ENCODE measurements around the gene RTEL1.
"Not testable (repeated sequence)": the region's sequence is repeated elsewhere in the genome, so short reads cannot be mapped to it uniquely, and the experiment has no call there.

The RTEL1 gene

GRCh38 chr20:63667858-63668257, 9.7 kb downstream of the RTEL1 start:
- no peak for TF ChIP-seq CTCF (IDR thresholded peaks at IDR 0.05)
- Histone ChIP-seq H3K79me2 (peaks cover 4% of the 10 kb centered on the region), H3K9ac (no peak overlapping the region), H3K27me3 (ENCODE audit: control insufficient read depth, insufficient read depth, low read length) (no peaks in the 10 kb centered on the region), H3K4me3 (ENCODE audit: low read depth, low read length) (no peak overlapping the region), H3K36me3 (ENCODE audit: control insufficient read depth, insufficient read depth, low read length) (no peaks in the 10 kb centered on the region), H3K4me1 (no peaks in the 10 kb centered on the region), H3K27ac (no peak overlapping the region), H3K9me3 (ENCODE audit: control insufficient read depth, low read length) (no peaks in the 10 kb centered on the region), H3K4me2 (ENCODE audit: low read length) (no peak overlapping the region), H2AFZ (no peak overlapping the region)

- H3K79me2 ChIP-seq: peaks cover 4% of the 10 kb centered on the region
- H3K4me1 ChIP-seq: no peaks in the 10 kb centered on the region
- TF ChIP-seq CTCF (IDR thresholded peaks at IDR 0.05): no peak
- no peak overlapping the region for H3K4me3 ChIP-seq (ENCODE audit: low read depth, low read length)
- H2AFZ ChIP-seq: no peak overlapping the region
- no peak overlapping the region for H3K27ac ChIP-seq
- H3K9me3 ChIP-seq (ENCODE audit: control insufficient read depth, low read length): no peaks in the 10 kb centered on the region
- no peaks in the 10 kb centered on the region for H3K36me3 ChIP-seq (ENCODE audit: control insufficient read depth, insufficient read depth, low read length)
- no peak overlapping the region for H3K9ac ChIP-seq
- no peaks in the 10 kb centered on the region for H3K27me3 ChIP-seq (ENCODE audit: control insufficient read depth, insufficient read depth, low read length)
- no peak overlapping the region for H3K4me2 ChIP-seq (ENCODE audit: low read length)
These were observed 10.2 kb downstream of the RTEL1 start for GRCh38 chr20:63668351-63668750.

DNA sequence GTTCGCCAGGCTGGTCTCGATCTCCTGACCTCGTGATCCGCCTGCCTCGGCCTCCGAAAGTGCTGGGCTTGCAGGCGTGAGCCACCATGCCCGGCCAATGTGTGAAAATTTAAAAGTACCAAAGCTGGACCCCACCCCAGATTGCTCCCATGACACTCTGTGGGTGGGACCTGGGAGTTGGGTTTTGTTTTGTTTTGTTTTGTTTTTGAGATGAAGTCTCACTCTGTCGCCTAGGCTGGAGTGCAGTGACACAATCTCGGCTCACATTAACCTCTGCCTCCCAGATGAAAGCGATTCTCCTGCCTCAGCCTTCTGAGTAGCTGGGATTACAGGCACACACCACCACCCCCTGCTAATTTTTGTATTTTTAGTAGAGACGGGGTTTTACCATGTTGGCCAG, 13.6 kb downstream of the RTEL1 start:
- H3K36me3 ChIP-seq (ENCODE audit: control insufficient read depth, insufficient read depth, low read length); H3K79me2 ChIP-seq; H3K27me3 ChIP-seq (ENCODE audit: control insufficient read depth, insufficient read depth, low read length); H3K4me2 ChIP-seq (ENCODE audit: low read length); H2AFZ ChIP-seq; H3K4me3 ChIP-seq (ENCODE audit: low read depth, low read length); H3K4me1 ChIP-seq; H3K27ac ChIP-seq; H3K9ac ChIP-seq; H3K9me3 ChIP-seq (ENCODE audit: control insufficient read depth, low read length): not testable (repeated sequence)

DNA sequence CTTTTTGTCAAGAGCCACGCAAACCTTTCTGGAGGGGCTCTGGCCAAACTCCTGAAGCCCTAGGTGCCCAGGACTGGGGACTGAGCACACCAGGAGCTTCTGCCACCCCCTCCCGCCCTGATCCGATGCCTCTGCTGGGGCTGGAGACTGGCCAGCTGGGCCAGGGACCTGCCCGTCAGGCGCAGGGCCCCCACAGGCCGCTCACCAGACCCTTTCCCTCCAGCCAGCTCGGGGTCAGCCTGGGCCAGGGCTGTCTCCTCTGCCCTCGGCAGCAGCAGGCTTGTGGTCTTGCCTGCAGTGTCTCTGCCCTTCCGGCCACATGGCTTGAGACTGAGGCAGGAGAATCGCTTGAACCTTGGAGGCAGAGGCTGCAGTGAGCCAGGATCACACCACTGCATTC, 14.6 kb downstream of the RTEL1 start:
- H3K9ac ChIP-seq: no peak overlapping the region
- H3K9me3 ChIP-seq (ENCODE audit: control insufficient read depth, low read length): no peaks in the 10 kb centered on the region
- H2AFZ ChIP-seq: no peak overlapping the region
- no peaks in the 10 kb centered on the region for H3K79me2 ChIP-seq
- H3K4me3 ChIP-seq (ENCODE audit: low read depth, low read length): no peak overlapping the region
- no peak overlapping the region for H3K27ac ChIP-seq
- H3K4me2 ChIP-seq (ENCODE audit: low read length): no peak overlapping the region
- H3K36me3 ChIP-seq (ENCODE audit: control insufficient read depth, insufficient read depth, low read length): no peaks in the 10 kb centered on the region
- TF ChIP-seq CTCF (IDR thresholded peaks at IDR 0.05): no peak
- no peaks in the 10 kb centered on the region for H3K27me3 ChIP-seq (ENCODE audit: control insufficient read depth, insufficient read depth, low read length)
- no peaks in the 10 kb centered on the region for H3K4me1 ChIP-seq

DNA sequence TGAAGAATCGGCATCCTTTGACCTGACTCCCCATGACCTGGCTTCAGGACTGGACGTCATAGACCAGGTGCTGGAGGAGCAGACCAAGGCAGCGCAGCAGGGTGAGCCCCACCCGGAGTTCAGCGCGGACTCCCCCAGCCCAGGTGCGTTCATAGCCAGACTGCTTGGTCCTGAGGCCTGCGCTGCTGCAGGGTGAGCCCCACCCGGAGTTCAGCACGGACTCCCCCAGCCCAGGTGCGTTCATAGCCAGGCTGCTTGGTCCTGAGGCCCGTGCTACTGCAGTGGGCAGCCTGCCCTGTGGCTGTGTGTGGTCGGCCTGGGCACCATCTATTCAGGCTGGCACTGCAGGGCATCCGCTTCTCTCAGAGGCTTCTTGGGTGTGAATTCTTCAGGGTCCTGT, 15.8 kb downstream of the RTEL1 start:
- H3K36me3 ChIP-seq (ENCODE audit: control insufficient read depth, insufficient read depth, low read length): no peaks in the 10 kb centered on the region
- TF ChIP-seq CTCF (IDR thresholded peaks at IDR 0.05): no peak
- no peak overlapping the region for H3K4me2 ChIP-seq (ENCODE audit: low read length)
- no peak overlapping the region for H2AFZ ChIP-seq
- no peak overlapping the region for H3K27ac ChIP-seq
- no peak overlapping the region for H3K4me3 ChIP-seq (ENCODE audit: low read depth, low read length)
- no peaks in the 10 kb centered on the region for H3K9me3 ChIP-seq (ENCODE audit: control insufficient read depth, low read length)
- no peak overlapping the region for H3K9ac ChIP-seq
- H3K27me3 ChIP-seq (ENCODE audit: control insufficient read depth, insufficient read depth, low read length): no peaks in the 10 kb centered on the region
- H3K4me1 ChIP-seq: no peaks in the 10 kb centered on the region
- no peaks in the 10 kb centered on the region for H3K79me2 ChIP-seq
